Glutamatergic neuron (in vitro differentiated cells): Measurements from ENCODE around the gene BOD1. TPM values are rescaled to one million over a fixed set of nuclear protein-coding genes. Genes with fewer than 3 reads are reported as not detected.

Experiments used
- DNase-seq: peaks from one replicate; pipeline ENCODE4 v3.0.0; 2022
- H3K27ac Mint-ChIP-seq: one replicate; pipeline ENCODE4 v1.8.0; 2020; ENCODE audit warnings: mild to moderate bottlenecking, mixed read lengths, inconsistent platforms; ENCODE audit not compliant: unreplicated experiment
- H3K27me3 Mint-ChIP-seq: one replicate; pipeline ENCODE4 v1.8.0; 2020; ENCODE audit warnings: mild to moderate bottlenecking, moderate library complexity, mixed read lengths, inconsistent platforms; ENCODE audit not compliant: unreplicated experiment
- H3K36me3 Mint-ChIP-seq: one replicate; pipeline ENCODE4 v1.8.0; 2020; ENCODE audit warnings: mild to moderate bottlenecking, mixed read lengths, inconsistent platforms; ENCODE audit not compliant: unreplicated experiment
- H3K4me1 Mint-ChIP-seq: one replicate; pipeline ENCODE4 v1.8.0; 2020; ENCODE audit warnings: mild to moderate bottlenecking, low read depth, mixed read lengths, inconsistent platforms; ENCODE audit not compliant: unreplicated experiment
- H3K4me3 Mint-ChIP-seq: one replicate; pipeline ENCODE4 v1.8.0; 2020; ENCODE audit warnings: mild to moderate bottlenecking, mixed read lengths, inconsistent platforms; ENCODE audit not compliant: unreplicated experiment
- H3K9me3 Mint-ChIP-seq: one replicate; pipeline ENCODE4 v1.8.0; 2020; ENCODE audit warnings: mild to moderate bottlenecking, moderate library complexity, mixed read lengths, inconsistent platforms; ENCODE audit not compliant: unreplicated experiment
- CTCF ChIP-seq: fragments of 200-600 bp; sonication (generic); IDR thresholded peaks from one replicate; pipeline ENCODE4 v1.5.0; 2021; ENCODE audit not compliant: partially characterized antibody, unreplicated experiment
- total RNA-seq: library from RNA; stranded (reverse); fragmentation: NEBNext Ultra II Directional; extraction: Animal tissue kit (Norgen Biotek cat#: 25700); gene quantifications from one replicate; pipeline ENCODE4 v1.2.1, GENCODE V29; 2021; ENCODE audit not compliant: unreplicated experiment

Gene BOD1
- total RNA-seq, 1 donor from 2014 or later: 62.7 TPM

DNA sequence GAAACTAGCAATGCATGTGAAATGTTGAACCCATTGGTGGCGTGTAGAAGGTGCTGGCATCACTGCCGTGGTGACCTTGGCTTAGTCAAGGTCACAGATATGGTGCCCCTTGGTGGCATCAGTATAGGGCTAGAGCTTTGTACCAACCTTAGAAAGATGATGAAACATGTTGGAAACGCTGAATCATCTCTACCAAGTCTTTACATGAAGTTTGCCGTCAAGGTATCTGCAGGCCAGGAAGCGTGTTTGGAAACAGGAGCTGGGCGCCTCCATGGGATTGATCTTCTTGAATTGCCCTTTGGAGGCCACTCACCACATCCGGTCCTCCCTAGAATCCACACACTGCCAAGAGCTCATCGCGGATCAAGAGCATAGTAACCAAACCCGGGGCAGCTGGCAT, 16.9 kb upstream of the BOD1 start:
- H3K36me3 Mint-ChIP-seq: no peaks in the 10 kb centered on the region
- H3K27me3 Mint-ChIP-seq: no peaks in the 10 kb centered on the region
- TF ChIP-seq CTCF: no peak
- no peak for DNase-seq
- peaks cover 5% of the 10 kb centered on the region for H3K4me1 Mint-ChIP-seq
- H3K4me3 Mint-ChIP-seq: no peak overlapping the region
- H3K9me3 Mint-ChIP-seq: no peaks in the 10 kb centered on the region
- no peak overlapping the region for H3K27ac Mint-ChIP-seq

DNA sequence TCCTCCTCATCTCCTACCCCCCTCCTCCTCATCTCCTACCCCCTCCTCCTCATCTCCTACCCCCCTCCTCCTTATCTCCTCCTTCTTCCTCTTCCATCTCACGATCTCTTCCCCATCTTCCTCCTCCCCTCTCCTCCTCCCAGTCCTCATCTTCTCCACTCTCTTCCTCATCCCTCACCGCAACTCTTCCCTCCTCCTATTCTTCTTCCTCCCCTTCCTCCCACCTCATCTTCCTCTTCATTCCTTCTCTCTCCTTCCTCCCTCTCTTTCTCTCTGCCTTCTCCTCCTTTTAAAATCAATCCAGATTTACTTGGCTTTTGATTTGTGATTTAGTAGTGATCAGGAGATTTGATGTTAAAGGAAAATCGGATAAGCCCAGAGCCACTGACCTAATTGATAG, 15.0 kb upstream of the BOD1 start:
- Mint-ChIP-seq H3K36me3 (no peaks in the 10 kb centered on the region), H3K4me3 (no peak overlapping the region), H3K27ac (peak overlapping the region; percentile 52), H3K4me1 (peaks cover 7% of the 10 kb centered on the region), H3K27me3 (no peaks in the 10 kb centered on the region), H3K9me3 (peaks cover 2% of the 10 kb centered on the region)
- no peak for TF ChIP-seq CTCF
- no peak for DNase-seq

DNA sequence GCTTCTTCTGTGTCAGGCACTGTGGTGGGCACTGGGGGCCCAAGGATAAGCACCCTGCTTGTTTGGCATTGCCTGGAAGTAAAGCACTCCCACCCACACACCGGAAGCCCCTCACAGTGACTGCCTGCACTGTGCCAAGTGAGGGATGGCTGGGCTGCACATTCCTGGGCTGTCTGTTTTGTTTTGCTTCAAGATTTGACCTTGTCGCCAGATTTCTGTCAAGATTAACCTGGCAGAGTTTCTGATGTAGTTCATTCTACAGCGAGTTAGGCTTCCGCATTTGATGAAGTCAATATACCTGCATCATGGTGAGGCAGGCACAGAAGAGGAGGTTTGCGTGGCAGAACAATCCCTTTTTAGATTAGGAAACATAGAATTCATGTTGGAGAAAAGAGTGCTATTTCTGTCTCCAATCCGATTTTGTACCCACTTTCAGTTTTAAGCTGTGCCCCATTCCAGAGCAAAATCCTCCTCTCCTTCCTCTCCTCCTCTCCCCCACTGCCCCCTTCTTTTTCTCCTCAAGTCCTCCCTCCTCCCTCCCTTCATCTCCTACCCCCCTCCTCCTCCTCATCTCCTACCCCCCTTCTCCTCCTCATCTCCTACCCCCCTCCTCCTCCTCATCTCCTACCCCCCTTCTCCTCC, 14.4 kb upstream of the BOD1 start:
- no peak for DNase-seq
- Mint-ChIP-seq H3K36me3 (no peaks in the 10 kb centered on the region), H3K27ac (no peak overlapping the region), H3K4me3 (no peak overlapping the region), H3K27me3 (no peaks in the 10 kb centered on the region), H3K9me3 (peaks cover 2% of the 10 kb centered on the region), H3K4me1 (peaks cover 10% of the 10 kb centered on the region)
- TF ChIP-seq CTCF: no peak

- no peaks in the 10 kb centered on the region for H3K27me3 Mint-ChIP-seq
- peak; percentile 66 for DNase-seq
- peak; percentile 58 for TF ChIP-seq CTCF
- H3K4me1 Mint-ChIP-seq: peaks cover 13% of the 10 kb centered on the region
- H3K27ac Mint-ChIP-seq: no peak overlapping the region
- no peaks in the 10 kb centered on the region for H3K36me3 Mint-ChIP-seq
- peaks cover 2% of the 10 kb centered on the region for H3K9me3 Mint-ChIP-seq
- H3K4me3 Mint-ChIP-seq: no peak overlapping the region
These were observed 13.2 kb upstream of the BOD1 start for GRCh38 chr5:173629628-173630027.

- Mint-ChIP-seq H3K4me3 (no peak overlapping the region), H3K9me3 (peaks cover 2% of the 10 kb centered on the region), H3K36me3 (no peaks in the 10 kb centered on the region), H3K27me3 (no peaks in the 10 kb centered on the region), H3K4me1 (peaks cover 19% of the 10 kb centered on the region), H3K27ac (no peak overlapping the region)
- TF ChIP-seq CTCF: no peak
- no peak for DNase-seq
These were observed 12.1 kb upstream of the BOD1 start for GRCh38 chr5:173628501-173628900.
